Trophoblast cell (in vitro differentiated cells and primary cell): ENCODE results near the gene BACH2.

ENCODE experiments used
- DNase-seq, 2 donors: peaks; one replicate each; pipeline ENCODE4 v3.0.0-alpha.2; 2016
- H2AFZ ChIP-seq: 2 replicates; pipeline ENCODE4 v1.6.1; 2013; ENCODE audit warnings: low read length, moderate library complexity, mild to moderate bottlenecking; ENCODE audit not compliant: insufficient read depth, poor library complexity
- H2AK5ac ChIP-seq: 2 replicates; pipeline ENCODE4 v1.6.1; 2013; ENCODE audit warnings: mild to moderate bottlenecking, low read length
- H2BK120ac ChIP-seq: 2 replicates; pipeline ENCODE4 v1.6.1; 2013; ENCODE audit warnings: low read length, mild to moderate bottlenecking, moderate library complexity; ENCODE audit not compliant: insufficient read depth, poor library complexity
- H2BK12ac ChIP-seq: 2 replicates; pipeline ENCODE4 v1.6.1; 2013; ENCODE audit warnings: mild to moderate bottlenecking, low read length, moderate library complexity
- H2BK5ac ChIP-seq: 2 replicates; pipeline ENCODE4 v1.6.1; 2013; ENCODE audit warnings: low read length, low read depth, moderate library complexity, mild to moderate bottlenecking; ENCODE audit not compliant: poor library complexity
- H3K14ac ChIP-seq: 2 replicates; pipeline ENCODE4 v1.6.1; 2013; ENCODE audit warnings: mild to moderate bottlenecking, low read length
- H3K18ac ChIP-seq: 2 replicates; pipeline ENCODE4 v1.6.1; 2013; ENCODE audit warnings: mild to moderate bottlenecking, low read length
- H3K23ac ChIP-seq: 2 replicates; pipeline ENCODE4 v1.6.1; 2013; ENCODE audit warnings: low read length
- H3K27ac ChIP-seq: 2 replicates; pipeline ENCODE4 v1.5.1; 2013; ENCODE audit warnings: low read depth, mild to moderate bottlenecking, inconsistent platforms, low read length, moderate library complexity
- H3K27me3 ChIP-seq: 2 replicates; pipeline ENCODE4 v1.6.1; 2013; ENCODE audit warnings: inconsistent platforms, mild to moderate bottlenecking, low read length, moderate library complexity; ENCODE audit not compliant: insufficient read depth
- H3K36me3 ChIP-seq, 2 experiments: 1 replicate in 1 of 2; 2 replicates in 1 of 2; pipeline ENCODE4 v1.6.1; 2013; ENCODE audit warnings: low read length in 2 of 2, mild to moderate bottlenecking in 2 of 2, moderate library complexity in 1 of 2; ENCODE audit not compliant: insufficient read depth in 2 of 2, control insufficient read depth in 1 of 2
- H3K4ac ChIP-seq: 2 replicates; pipeline ENCODE4 v1.6.1; 2013; ENCODE audit warnings: low read depth, mild to moderate bottlenecking, low read length, moderate library complexity
- H3K4me1 ChIP-seq, 2 experiments: 1 replicate in 1 of 2; 2 replicates in 1 of 2; pipeline ENCODE4 v1.6.1; 2013; ENCODE audit warnings: low read length in 2 of 2, mild to moderate bottlenecking in 2 of 2, moderate library complexity in 1 of 2; ENCODE audit not compliant: insufficient read depth in 2 of 2, control insufficient read depth in 1 of 2
- H3K4me2 ChIP-seq: 2 replicates; pipeline ENCODE4 v1.6.1; 2013; ENCODE audit warnings: inconsistent platforms, mild to moderate bottlenecking, low read length, moderate library complexity
- H3K4me3 ChIP-seq: 2 replicates; pipeline ENCODE4 v1.5.1; 2013; ENCODE audit warnings: mild to moderate bottlenecking, low read depth, low read length, inconsistent platforms
- H3K79me1 ChIP-seq: one replicate; pipeline ENCODE4 v1.6.1; 2013; ENCODE audit warnings: low read length
- H3K79me2 ChIP-seq: 2 replicates; pipeline ENCODE4 v1.6.1; 2013; ENCODE audit warnings: low read length, mild to moderate bottlenecking; ENCODE audit not compliant: control insufficient read depth, insufficient read depth, poor library complexity
- H3K9ac ChIP-seq: 2 replicates; pipeline ENCODE4 v1.6.1; 2013; ENCODE audit warnings: mild to moderate bottlenecking, low read length
- H3K9me3 ChIP-seq: 2 replicates; pipeline ENCODE4 v1.6.1; 2013; ENCODE audit warnings: low read depth, mild to moderate bottlenecking, control low read depth, inconsistent platforms, low read length; ENCODE audit not compliant: insufficient read depth
- H4K12ac ChIP-seq: 2 replicates; pipeline ENCODE4 v1.6.1; 2013; ENCODE audit warnings: low read depth, mild to moderate bottlenecking, low read length, moderate library complexity
- H4K8ac ChIP-seq: 2 replicates; pipeline ENCODE4 v1.6.1; 2013; ENCODE audit warnings: low read depth, mild to moderate bottlenecking, low read length, moderate library complexity
- H4K91ac ChIP-seq: one replicate; pipeline ENCODE4 v1.6.1; 2013; ENCODE audit warnings: low read depth, mild to moderate bottlenecking, low read length, moderate library complexity
- WGBS: extraction: QIAGEN DNeasy Blood & Tissue Kit; methylation state at CpG from one replicate; pipeline ENCODE4 v1.1.7; 2013; ENCODE audit warnings: missing lambda C conversion rate; ENCODE audit not compliant: insufficient read length, insufficient coverage; ENCODE audit errors: extremely low coverage; 5-methylcytosine and 5-hydroxymethylcytosine counted together

Gene BACH2

GRCh38 chr6:90053614-90054013 is 243.0 kb downstream of the BACH2 start:
- no peaks in the 10 kb centered on the region for H3K79me1 ChIP-seq
- H3K27ac ChIP-seq, result no peak overlapping the region
- no peak for DNase-seq
- H3K36me3 ChIP-seq, result peaks cover 2 to 3% of the 10 kb centered on the region in 2 experiments
- H4K91ac ChIP-seq, result no peak overlapping the region
- no peak overlapping the region for H2AK5ac ChIP-seq
- H3K4me3 ChIP-seq, result no peak overlapping the region
- no peak overlapping the region for H3K23ac ChIP-seq
- H3K4ac ChIP-seq, result no peak overlapping the region
- no peak overlapping the region for H4K12ac ChIP-seq
- H4K8ac ChIP-seq, result no peak overlapping the region
- H3K79me2 ChIP-seq, result no peaks in the 10 kb centered on the region
- no peak overlapping the region for H2BK12ac ChIP-seq
- no peak overlapping the region for H2BK120ac ChIP-seq
- no peak overlapping the region for H2AFZ ChIP-seq
- no peaks in the 10 kb centered on the region for H3K27me3 ChIP-seq
- no peak overlapping the region for H3K9ac ChIP-seq
- peaks cover 9% of the 10 kb centered on the region for H3K9me3 ChIP-seq
- no peak overlapping the region for H2BK5ac ChIP-seq
- no peak overlapping the region for H3K4me2 ChIP-seq
- H3K18ac ChIP-seq, result no peak overlapping the region
- no peaks in the 10 kb centered on the region for H3K4me1 ChIP-seq
- WGBS, result no CpG with 5 or more reads among the region's 5 CpGs
- no peak overlapping the region for H3K14ac ChIP-seq

DNA sequence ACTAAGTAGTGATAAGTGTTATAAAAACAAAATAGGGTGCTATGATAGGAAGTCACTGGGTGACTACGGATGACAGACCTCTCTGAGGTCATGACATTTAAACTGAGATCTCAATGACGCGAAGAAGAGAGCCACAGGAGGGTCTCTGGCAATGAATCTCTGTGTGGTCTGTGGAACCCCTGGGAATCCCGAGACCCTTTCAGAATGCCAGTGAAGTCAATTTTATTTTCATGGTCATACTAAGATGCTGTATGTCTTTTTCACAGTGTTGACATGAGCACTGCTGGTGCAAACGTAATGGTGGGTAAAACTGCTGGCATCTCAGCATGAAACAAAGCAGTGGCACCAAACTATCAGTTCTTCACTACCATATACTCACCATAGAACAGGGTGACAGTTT is 247.3 kb downstream of the BACH2 start:
- Histone ChIP-seq H3K4ac (no peak overlapping the region), H2AFZ (no peak overlapping the region), H2BK5ac (no peak overlapping the region), H2AK5ac (no peak overlapping the region), H4K8ac (no peak overlapping the region), H3K79me2 (no peaks in the 10 kb centered on the region), H3K14ac (no peak overlapping the region), H3K9me3 (peaks cover 9% of the 10 kb centered on the region), H3K4me1 (peaks cover 3% of the 10 kb centered on the region in 2 experiments), H3K18ac (no peak overlapping the region), H3K36me3 (peaks cover 2 to 3% of the 10 kb centered on the region in 2 experiments), H3K79me1 (no peaks in the 10 kb centered on the region), H3K4me2 (no peak overlapping the region), H3K27ac (no peak overlapping the region), H4K91ac (no peak overlapping the region), H3K23ac (no peak overlapping the region), H2BK120ac (no peak overlapping the region), H2BK12ac (no peak overlapping the region), H3K27me3 (no peaks in the 10 kb centered on the region), H4K12ac (no peak overlapping the region), H3K4me3 (no peak overlapping the region), H3K9ac (no peak overlapping the region)
- no CpG with 5 or more reads among the region's 5 CpGs for WGBS
- no peak for DNase-seq

GRCh38 chr6:90048206-90048967 is 248.3 kb downstream of the BACH2 start:
- H3K4me1 ChIP-seq, result peaks cover 3% of the 10 kb centered on the region in 2 experiments
- H2AFZ ChIP-seq, result no peak overlapping the region
- no peaks in the 10 kb centered on the region for H3K79me1 ChIP-seq
- H3K18ac ChIP-seq, result no peak overlapping the region
- no peak overlapping the region for H3K27ac ChIP-seq
- H3K4me3 ChIP-seq, result no peak overlapping the region
- H3K36me3 ChIP-seq, result peaks cover 2 to 3% of the 10 kb centered on the region in 2 experiments
- no peak for DNase-seq
- no peaks in the 10 kb centered on the region for H3K79me2 ChIP-seq
- H4K8ac ChIP-seq, result no peak overlapping the region
- no peak overlapping the region for H3K23ac ChIP-seq
- WGBS, result no CpG with 5 or more reads among the region's 2 CpGs
- no peak overlapping the region for H3K14ac ChIP-seq
- no peak overlapping the region for H2BK120ac ChIP-seq
- H3K9ac ChIP-seq, result no peak overlapping the region
- H4K12ac ChIP-seq, result no peak overlapping the region
- no peak overlapping the region for H3K4ac ChIP-seq
- H2BK12ac ChIP-seq, result no peak overlapping the region
- H4K91ac ChIP-seq, result no peak overlapping the region
- no peak overlapping the region for H3K4me2 ChIP-seq
- H3K27me3 ChIP-seq, result no peaks in the 10 kb centered on the region
- H2BK5ac ChIP-seq, result no peak overlapping the region
- H3K9me3 ChIP-seq, result peaks cover 3% of the 10 kb centered on the region
- no peak overlapping the region for H2AK5ac ChIP-seq

DNA sequence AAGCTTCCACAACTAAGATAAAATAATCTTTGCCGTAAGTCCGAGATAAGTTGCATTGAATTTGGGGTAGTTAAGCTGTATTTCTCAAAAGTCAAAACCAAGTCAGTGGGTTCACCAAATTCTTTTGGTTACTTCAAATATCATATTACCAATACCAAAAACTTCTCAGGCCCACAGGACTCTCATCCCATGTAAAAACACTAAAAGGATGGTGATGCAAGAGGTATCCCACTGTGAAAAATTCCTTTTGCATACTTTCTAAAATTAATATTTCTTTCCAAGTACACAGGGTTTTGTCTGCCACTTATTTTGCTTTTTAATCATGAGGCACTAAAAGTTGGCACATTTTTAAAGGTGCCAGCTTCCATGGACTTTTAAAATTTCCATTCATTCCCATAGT is 251.1 kb downstream of the BACH2 start:
- Histone ChIP-seq H3K9ac (no peak overlapping the region), H3K18ac (no peak overlapping the region), H3K23ac (no peak overlapping the region), H3K79me1 (no peaks in the 10 kb centered on the region), H3K4me2 (no peak overlapping the region), H4K12ac (no peak overlapping the region), H3K4me3 (no peak overlapping the region), H3K9me3 (no peaks in the 10 kb centered on the region), H4K91ac (no peak overlapping the region), H2AFZ (no peak overlapping the region), H3K4ac (no peak overlapping the region), H2BK5ac (no peak overlapping the region), H3K36me3 (no peaks in the 10 kb centered on the region), H3K14ac (no peak overlapping the region), H3K4me1 (peaks cover 3% of the 10 kb centered on the region in 2 experiments), H2BK12ac (no peak overlapping the region), H2AK5ac (no peak overlapping the region), H4K8ac (no peak overlapping the region), H2BK120ac (no peak overlapping the region), H3K27ac (no peak overlapping the region), H3K27me3 (no peaks in the 10 kb centered on the region), H3K79me2 (no peaks in the 10 kb centered on the region)
- DNase-seq, result no peak
- no CpG with 5 or more reads among the region's 2 CpGs for WGBS
